T-helper 2 cell treated with Interferon-gamma antibody and Interleukin-4, amounts not matched to agents 100 ng/mL and 5 ng/mL, for 36 hours (primary cell): ENCODE data around the gene MYRIP. TPM values are rescaled to one million over a fixed set of nuclear protein-coding genes. Genes with fewer than 3 reads are reported as not detected.
"Not testable (repeated sequence)": the region's sequence is repeated elsewhere in the genome, so short reads cannot be mapped to it uniquely, and the experiment has no call there.

Source experiments
- intact Hi-C: fragments of 100-400 bp; cut with micrococcal nuclease; formaldehyde crosslinking; loops from one replicate; pipeline ENCODE4 v1.15.1; 2023
- total RNA-seq: library from RNA; stranded (reverse); gene quantifications from 2 replicates; pipeline ENCODE4 v1.2.3, GENCODE V29; 2022

MYRIP gene
- total RNA-seq, 1 donor from 2014 or later: not detected

- intact Hi-C loops: no loop called here
Observed at GRCh38 chr3:40078590-40078989, 269.2 kb downstream of the MYRIP start.

DNA sequence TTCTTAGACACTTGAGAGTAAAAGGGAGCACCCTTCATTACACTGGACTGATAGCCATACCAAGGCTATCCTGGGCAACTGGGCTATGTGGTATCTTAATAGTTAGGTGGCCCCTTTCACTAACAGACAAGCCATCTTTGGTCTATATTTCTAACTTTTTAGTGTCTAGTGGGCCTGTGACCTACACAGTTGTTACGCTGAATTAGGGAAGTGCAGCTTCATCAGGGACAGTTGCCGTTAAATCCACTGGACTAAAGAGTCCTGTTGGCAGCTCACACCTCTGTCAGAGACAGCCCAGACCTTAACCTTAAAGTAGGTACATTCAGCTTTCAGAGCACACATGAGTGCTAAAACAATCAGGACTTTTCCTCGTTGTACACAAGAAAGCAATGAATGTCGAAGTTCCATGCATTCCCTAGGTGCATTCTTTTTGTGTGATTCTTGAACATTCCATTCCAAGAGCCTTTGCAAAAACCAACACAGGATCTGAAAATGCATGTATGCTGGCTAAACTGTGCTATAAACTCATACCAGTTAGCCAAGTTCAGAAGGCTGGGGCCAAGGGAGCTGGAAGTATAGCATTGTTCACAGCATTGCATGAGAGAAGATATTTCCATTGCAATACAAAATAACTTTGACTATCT is 269.9 kb downstream of the MYRIP start:
- intact Hi-C loops: no loop called here

DNA sequence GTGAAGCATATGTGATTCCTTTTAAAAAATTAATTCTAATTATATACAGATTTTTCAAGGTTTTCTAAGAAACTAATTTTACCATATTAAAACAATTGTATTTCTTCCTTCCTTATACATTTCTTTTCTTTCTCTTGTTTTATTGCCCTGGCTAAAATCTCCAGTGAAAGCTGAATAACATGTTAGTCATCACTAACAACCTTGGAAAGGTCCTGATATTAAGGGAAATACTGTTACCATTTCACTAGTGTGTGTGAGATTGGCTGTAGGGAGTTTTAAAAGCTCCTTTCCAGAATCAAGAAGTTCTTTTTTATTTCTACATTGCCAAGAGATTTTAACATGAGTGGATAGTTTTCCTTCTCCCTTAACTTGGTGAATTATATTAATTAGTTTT is 270.4 kb downstream of the MYRIP start:
- intact Hi-C loops: no loop called here

- intact Hi-C loops: no loop called here
Observed at GRCh38 chr3:40083066-40083465, 273.7 kb downstream of the MYRIP start.

- intact Hi-C loops: not testable (repeated sequence)
Observed at GRCh38 chr3:40084424-40084823, 275.0 kb downstream of the MYRIP start.

DNA sequence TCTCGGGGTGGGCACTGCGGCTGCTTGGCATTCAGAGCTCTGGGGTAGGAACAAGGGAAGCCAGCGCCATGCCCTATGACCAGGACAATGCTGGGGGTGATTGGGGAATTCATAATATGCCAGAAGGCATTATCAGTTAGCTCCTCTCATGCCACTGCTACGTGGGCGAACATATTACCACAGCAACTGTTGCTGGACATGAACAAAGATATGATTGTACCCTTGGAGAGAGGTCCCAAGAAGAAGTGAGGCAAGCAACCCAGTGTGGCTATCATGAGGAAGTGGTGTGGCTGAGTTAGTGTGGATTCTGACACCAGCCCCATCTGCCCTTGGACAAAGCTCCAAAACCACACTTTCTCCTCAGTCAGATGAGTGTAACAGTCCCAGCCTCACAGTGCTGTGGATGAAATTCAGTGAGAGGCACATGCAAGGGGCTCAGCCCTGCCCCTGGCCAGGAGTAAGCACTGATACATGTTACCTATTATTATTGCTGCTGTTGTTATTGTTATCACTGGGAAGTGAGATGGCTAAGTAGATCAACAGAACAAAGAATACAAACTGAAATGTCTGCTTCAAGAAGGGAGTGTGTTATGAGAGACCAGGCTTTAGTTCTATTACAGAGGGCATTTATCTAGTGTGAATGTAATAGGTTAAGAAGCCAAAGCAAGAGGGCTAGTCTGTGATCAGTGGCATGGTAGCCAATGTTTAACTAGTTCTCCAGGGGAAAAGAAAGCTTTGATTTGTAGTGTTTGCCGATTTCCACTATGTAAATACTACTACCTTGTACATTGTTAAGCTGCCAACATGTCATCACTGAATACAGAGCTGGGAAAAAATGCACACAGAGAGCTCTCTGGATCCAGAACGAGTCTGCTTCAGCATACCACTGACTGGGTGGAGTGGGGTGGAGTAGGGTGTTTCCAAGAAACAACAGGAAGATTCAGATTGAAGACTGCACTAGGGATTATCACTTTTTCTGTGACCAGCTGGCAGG is 277.8 kb downstream of the MYRIP start:
- intact Hi-C loops: no loop called here

- intact Hi-C loops: no loop called here
Observed at GRCh38 chr3:40088527-40089170, 279.2 kb downstream of the MYRIP start.

DNA sequence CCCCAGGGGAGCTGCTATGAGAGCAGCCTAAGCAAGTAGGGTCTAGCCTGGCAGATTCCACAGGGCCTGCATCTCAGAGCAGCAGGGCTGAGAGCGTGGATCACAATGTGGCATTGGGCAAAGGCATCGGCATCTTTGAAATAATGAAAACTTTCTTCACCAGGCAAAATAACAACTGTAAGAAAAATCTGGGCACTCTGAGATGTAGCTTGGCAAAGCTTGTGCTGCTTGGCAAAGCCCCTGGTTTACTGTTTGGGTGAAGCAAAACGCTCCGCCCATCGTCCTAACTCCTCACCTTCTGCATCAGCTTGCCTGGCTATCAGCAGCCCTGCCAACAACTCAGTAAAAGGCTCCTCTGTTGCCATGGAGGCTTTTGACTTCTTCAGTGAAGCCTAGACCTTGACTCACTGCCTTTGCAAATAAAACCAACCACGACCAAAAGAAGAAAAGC is 287.3 kb downstream of the MYRIP start:
- intact Hi-C loops: no loop called here

- intact Hi-C loops: no loop called here
Observed at GRCh38 chr3:40097131-40098117, 288.0 kb downstream of the MYRIP start.

DNA sequence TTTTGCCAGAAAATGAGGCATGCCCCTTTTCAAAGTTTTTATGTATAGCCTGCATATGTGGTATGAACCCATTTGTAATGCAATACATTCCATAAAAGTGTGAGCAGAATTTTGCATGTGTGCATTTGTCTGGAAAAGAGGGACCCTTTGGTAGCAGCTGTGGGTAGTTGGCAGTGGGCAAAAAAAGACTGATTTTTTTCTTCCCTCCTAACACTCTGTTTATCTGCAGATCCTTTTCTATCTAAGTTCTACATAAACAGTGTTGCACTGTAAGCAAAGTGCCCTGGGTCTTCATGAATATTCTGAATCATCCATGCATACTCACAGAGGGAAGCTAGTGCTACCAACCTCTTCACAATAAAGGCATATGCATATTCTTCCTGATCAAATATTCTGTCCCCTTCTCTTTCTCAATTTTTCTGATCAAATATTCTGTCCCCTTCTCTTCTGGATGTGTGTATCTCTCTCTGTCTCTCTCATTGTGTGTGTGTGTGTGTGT is 288.9 kb downstream of the MYRIP start:
- intact Hi-C loops: no loop called here

DNA sequence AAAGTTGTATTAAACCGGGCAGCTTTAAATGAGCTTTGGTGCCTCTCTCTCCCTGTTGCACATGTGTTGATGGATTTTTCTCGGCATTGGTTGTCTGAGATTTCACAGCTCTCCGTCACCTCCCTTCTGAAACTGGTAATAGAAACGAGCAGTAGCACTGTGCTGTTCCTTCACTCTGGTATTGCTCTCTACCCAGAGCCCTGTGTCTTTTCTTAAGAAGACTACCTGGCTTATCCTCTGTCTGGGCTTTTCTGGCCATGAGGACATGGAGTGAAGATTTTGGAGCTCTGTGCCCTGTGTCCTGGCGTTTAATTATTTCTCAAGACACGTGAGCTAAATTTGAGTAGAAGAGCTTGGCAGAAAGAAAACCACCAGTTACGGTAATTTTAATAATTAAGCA is 290.5 kb downstream of the MYRIP start:
- intact Hi-C loops: no loop called here

- intact Hi-C loops: no loop called here
Observed at GRCh38 chr3:40102182-40102581, 292.8 kb downstream of the MYRIP start.

- intact Hi-C loops: no loop called here
Observed at GRCh38 chr3:40103829-40104228, 294.4 kb downstream of the MYRIP start.

- intact Hi-C loops: no loop called here
Observed at GRCh38 chr3:40104441-40104840, 295.0 kb downstream of the MYRIP start.

GRCh38 chr3:40108643-40109042 is 299.2 kb downstream of the MYRIP start:
- intact Hi-C loops: no loop called here

DNA sequence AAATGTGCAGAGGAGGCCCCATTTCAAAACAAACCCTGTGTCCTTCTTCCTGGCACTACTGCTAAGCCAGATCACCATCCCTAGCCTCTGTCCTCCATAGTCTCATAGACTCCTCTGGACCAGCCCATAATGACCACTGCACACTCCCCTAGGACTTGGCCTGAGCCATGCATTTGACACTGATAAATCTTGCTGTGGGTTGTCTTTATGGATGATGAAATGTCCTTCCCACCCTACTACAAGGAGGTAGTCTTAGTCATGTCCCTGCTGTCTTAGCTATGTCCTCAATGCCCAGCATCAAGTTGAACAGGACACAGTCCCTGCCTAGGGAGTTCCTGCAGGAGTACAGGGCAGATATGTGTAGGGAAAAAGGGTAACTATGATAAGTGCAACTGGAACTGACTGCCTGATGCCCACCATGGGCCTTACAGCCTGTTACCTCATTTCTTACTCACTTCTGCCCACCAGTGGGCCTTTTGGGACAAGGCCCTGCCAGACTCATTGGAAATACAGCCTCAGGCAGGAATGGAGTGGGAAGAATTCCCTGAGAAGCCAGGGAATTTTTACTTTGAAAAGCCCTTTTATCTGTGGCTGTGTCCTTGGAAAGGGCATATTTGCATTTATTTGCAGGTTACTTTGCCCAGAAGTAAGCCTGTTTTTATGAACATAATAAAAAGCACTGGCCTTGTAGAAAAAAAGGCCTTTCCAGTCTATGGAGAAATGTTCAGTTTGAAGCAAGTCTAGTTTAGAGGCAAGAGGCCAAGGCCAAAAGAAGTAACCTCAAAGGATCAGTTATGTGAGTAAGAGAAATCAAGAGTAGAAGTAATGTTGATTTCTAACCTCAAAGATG is 300.5 kb downstream of the MYRIP start:
- intact Hi-C loops: no loop called here

DNA sequence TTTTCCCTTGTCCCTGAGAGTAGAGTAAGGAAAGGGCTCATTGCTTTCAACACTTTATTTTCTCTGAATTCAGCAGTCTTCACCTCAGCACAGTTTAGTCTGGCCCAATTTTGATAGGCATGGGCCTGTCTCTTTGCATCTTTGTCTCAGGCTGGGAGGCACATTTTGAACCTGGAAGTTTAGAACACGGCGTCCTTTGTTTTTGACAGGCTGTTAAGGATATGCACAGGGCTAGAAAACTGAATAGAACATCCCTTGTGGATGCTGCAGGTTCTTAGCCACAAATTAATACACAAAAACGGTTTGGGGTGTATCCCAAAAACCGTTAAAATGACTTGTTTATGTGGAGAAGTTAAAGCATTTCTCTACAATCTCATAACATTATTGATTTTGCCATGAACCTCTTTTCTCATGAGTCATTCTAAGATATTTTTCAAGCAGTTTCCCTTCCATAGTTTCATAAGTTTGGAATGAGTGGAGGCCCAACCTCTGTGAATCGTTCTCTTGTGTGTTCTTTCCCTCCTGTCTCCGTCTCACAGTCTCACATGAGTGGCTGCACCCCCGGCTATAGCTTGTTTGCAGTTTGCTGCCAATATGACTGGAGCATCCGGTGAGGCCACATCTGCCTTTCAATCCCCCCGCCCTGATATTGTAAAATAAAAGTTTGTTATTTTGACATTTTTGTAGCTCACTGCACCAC is 307.2 kb downstream of the MYRIP start:
- intact Hi-C loops: no loop called here

DNA sequence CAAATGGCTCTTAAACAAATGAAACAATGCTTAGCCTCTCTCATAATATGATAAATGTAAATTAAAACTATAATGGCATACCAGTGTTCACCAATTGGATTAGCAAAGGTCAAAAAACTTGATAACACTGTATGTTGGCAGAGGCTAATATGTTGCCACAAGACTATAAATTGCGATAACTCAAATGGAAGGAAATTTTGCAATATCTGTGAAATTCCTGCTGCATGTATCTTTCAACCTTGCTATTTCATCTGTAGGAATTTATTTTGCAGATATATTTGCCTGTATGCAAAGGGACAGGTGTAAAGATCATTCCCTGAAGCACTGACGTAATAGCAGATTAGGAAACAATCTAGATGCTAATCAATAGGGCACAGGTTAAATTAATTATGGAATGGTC is 308.7 kb downstream of the MYRIP start:
- intact Hi-C loops: no loop called here

DNA sequence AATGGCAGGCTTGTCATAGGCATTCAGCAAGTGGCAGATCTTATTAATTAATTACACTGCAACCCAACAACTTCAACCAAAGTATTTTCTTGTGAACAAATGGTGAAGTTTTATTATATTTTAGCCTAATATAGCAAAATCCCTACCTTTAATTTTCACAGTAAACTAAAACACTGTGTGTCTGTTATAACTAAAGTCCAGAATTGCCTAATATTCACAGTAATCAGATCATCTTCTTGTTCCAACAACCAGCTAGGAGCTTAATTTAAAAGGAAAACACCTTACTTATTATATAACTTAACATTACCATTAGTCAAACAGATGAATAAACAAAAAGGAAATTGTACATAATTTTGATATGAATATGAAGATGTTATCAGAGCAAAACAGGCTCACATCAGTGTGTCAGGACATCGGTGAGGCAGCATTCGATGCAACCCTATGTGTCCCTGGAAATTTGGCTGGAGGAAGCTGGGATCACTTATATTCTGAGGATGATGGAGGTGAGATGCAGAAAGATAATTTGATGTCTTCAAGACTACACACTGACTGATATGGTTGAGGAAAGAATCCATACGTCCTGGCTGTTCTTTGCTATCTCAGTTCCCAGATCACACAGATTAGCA is 310.8 kb downstream of the MYRIP start:
- intact Hi-C loops: no loop called here
